ENCODE measurements around the gene KLF17.

KLF17 gene

GRCh38 chr1:44071461-44071860, 47.2 kb upstream of the KLF17 start:
- ChIA-PET POLR2A (no interaction called here), CTCF (interaction anchor here (1.2 kb wide), 1 partner anchor 23 kb away, joined by 10 read pairs; no protein-coding TSS in a partner anchor)
- Histone ChIP-seq H3K27ac (ENCODE audit: extremely low read depth, low read depth, low read length) (no peak overlapping the region), H3K4me1 (ENCODE audit: control insufficient read depth, insufficient read depth, low read length) (no peaks in the 10 kb centered on the region), H3K9me3 (ENCODE audit: control insufficient read depth, insufficient read depth, low read depth, low read length) (no peaks in the 10 kb centered on the region), H3K4me3 (ENCODE audit: low read depth, low read length) (no peak overlapping the region), H3K36me3 (ENCODE audit: control insufficient read depth in 2 of 2, insufficient read depth in 1 of 2, low read length in 2 of 2) (no peaks in the 10 kb centered on the region)
- TF ChIP-seq ZNF513 (tag by site-specific recombination; IDR thresholded peaks at IDR 0.05) (no peak), ZBTB20 (tag by site-specific recombination; IDR thresholded peaks at IDR 0.05) (no peak), ZNF423 (tag by site-specific recombination; IDR thresholded peaks at IDR 0.05) (no peak), ZBTB1 (tag by site-specific recombination; IDR thresholded peaks at IDR 0.05) (no peak), ZFP3 (tag by site-specific recombination; IDR thresholded peaks at IDR 0.05; ENCODE audit: low read depth) (no peak), SP3 (tag by site-specific recombination; IDR thresholded peaks at IDR 0.05) (no peak), ZNF629 (tag by site-specific recombination; IDR thresholded peaks at IDR 0.05) (no peak), SALL2 (tag by site-specific recombination; IDR thresholded peaks at IDR 0.05; ENCODE audit: borderline replicate concordance) (no peak), ZNF391 (tag by site-specific recombination; IDR thresholded peaks at IDR 0.05; ENCODE audit: borderline replicate concordance, low read depth) (no peak), REPIN1 (tag by site-specific recombination; IDR thresholded peaks at IDR 0.05; ENCODE audit: low read depth) (no peak), ZNF239 (tag by site-specific recombination; IDR thresholded peaks at IDR 0.05) (no peak), HOXD13 (CRISPR knock-in tag; IDR thresholded peaks at IDR 0.05; ENCODE audit: borderline replicate concordance) (no peak), OVOL3 (tag by site-specific recombination; IDR thresholded peaks at IDR 0.05) (no peak), ZSCAN5A (tag by site-specific recombination; IDR thresholded peaks at IDR 0.05) (no peak)

GRCh38 chr1:44072204-44072603, 46.4 kb upstream of the KLF17 start:
- ChIA-PET CTCF (interaction anchor here (1.2 kb wide), 1 partner anchor 24 kb away, joined by 10 read pairs; no protein-coding TSS in a partner anchor), POLR2A (no interaction called here)
- H3K27ac ChIP-seq (ENCODE audit: extremely low read depth, low read depth, low read length) = no peak overlapping the region
- TF ChIP-seq ZNF18 (tag by site-specific recombination; IDR thresholded peaks at IDR 0.05) = no peak
- 0 out of 2 replicates have a peak, but pooled peaks have one; percentile 21 for TF ChIP-seq PRDM10 (tag by site-specific recombination; IDR thresholded peaks at IDR 0.05)
- TF ChIP-seq PATZ1 (tag by site-specific recombination; IDR thresholded peaks at IDR 0.05) = peak; percentile 28; the same call in 1 of the 2 replicates
- peak; percentile 61 for TF ChIP-seq SP7 (tag by site-specific recombination; IDR thresholded peaks at IDR 0.05)
- TF ChIP-seq ZNF221 (tag by site-specific recombination; IDR thresholded peaks at IDR 0.05; ENCODE audit: borderline replicate concordance) = no peak
- TF ChIP-seq ZNF837 (tag by site-specific recombination; IDR thresholded peaks at IDR 0.05) = no peak
- peak; percentile 77 for TF ChIP-seq ZNF121 (tag by site-specific recombination; IDR thresholded peaks at IDR 0.05)
- peak; percentile 95 for TF ChIP-seq ZFHX2 (tag by site-specific recombination; conservative IDR thresholded peaks at IDR 0.05)
- TF ChIP-seq GLIS1 (tag by site-specific recombination; IDR thresholded peaks at IDR 0.05) = peak; percentile 45; the same call in 1 of the 2 replicates
- TF ChIP-seq ZBTB48 (tag by site-specific recombination; IDR thresholded peaks at IDR 0.05) = 0 out of 2 replicates have a peak, but pooled peaks have one; percentile 33
- TF ChIP-seq EGR2 (tag by site-specific recombination; IDR thresholded peaks at IDR 0.05; ENCODE audit: low read depth) = peak; percentile 96
- TF ChIP-seq ZNF394 (tag by site-specific recombination; IDR thresholded peaks at IDR 0.05; ENCODE audit: borderline replicate concordance) = peak; percentile 21; the same call in 1 of the 2 replicates
- TF ChIP-seq OVOL3 (tag by site-specific recombination; IDR thresholded peaks at IDR 0.05) = no peak

More at GRCh38 chr1:44072204-44072603, 46.4 kb upstream of the KLF17 start:
- Histone ChIP-seq H3K9me3 (ENCODE audit: control insufficient read depth, insufficient read depth, low read depth, low read length) (no peaks in the 10 kb centered on the region), H3K36me3 (ENCODE audit: control insufficient read depth in 2 of 2, insufficient read depth in 1 of 2, low read length in 2 of 2) (no peaks in the 10 kb centered on the region), H3K4me3 (ENCODE audit: low read depth, low read length) (no peak overlapping the region), H3K4me1 (ENCODE audit: control insufficient read depth, insufficient read depth, low read length) (no peaks in the 10 kb centered on the region)
